Effector memory CD8-positive, alpha-beta T cell (primary cell): ENCODE measurements around the gene GABPA.

Source experiments
- ATAC-seq: fragments of 150-1000 bp; cut with Tn5 transposase; replicated peaks from 2 replicates; pipeline ENCODE4 v1.10.0; 2021; ENCODE audit warnings: mild to moderate bottlenecking, moderate library complexity
- DNase-seq, 3 experiments: peaks; one replicate each; pipeline ENCODE4 v3.0.0; 2021
- H3K27ac Mint-ChIP-seq, 2 donors: one replicate each; pipeline ENCODE4 v1.8.0; 2022; ENCODE audit warnings: mild to moderate bottlenecking in 2 of 2, mixed read lengths in 2 of 2, moderate library complexity in 2 of 2
- H3K27me3 Mint-ChIP-seq, 2 donors: one replicate each; pipeline ENCODE4 v1.8.0; 2022; ENCODE audit warnings: mixed read lengths in 2 of 2
- H3K36me3 Mint-ChIP-seq: one replicate; pipeline ENCODE4 v1.8.0; 2022; ENCODE audit warnings: mild to moderate bottlenecking, moderate library complexity, mixed read lengths; ENCODE audit not compliant: insufficient read depth
- H3K4me1 Mint-ChIP-seq, 2 donors: one replicate each; pipeline ENCODE4 v1.8.0; 2022; ENCODE audit warnings: low read depth in 2 of 2, mixed read lengths in 2 of 2
- H3K4me3 Mint-ChIP-seq, 2 donors: one replicate each; pipeline ENCODE4 v1.8.0; 2022; ENCODE audit warnings: mild to moderate bottlenecking in 2 of 2, mixed read lengths in 2 of 2, moderate library complexity in 2 of 2
- H3K9me3 Mint-ChIP-seq, 2 donors: one replicate each; pipeline ENCODE4 v1.8.0; 2022; ENCODE audit warnings: mixed read lengths in 2 of 2

The GABPA gene

DNA sequence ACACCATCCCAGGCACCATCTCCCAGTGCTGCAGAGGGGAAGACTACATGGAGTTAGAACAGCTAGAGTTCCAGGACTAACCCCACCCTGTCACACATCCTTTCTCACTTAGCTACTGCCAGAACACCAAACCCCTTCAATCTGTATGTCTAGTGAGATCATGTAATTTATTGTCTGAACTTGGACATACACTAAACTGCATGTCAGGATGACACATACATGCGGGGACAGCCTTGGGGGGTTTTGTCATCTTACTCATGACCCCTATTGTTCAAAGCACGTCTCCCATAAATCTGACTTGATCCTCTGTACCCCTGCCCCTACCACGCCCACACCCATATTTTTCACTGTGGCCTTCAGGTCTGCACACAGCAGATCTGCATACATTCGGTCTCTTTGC, 71.3 kb downstream of the GABPA start:
- no peak overlapping the region for H3K27ac Mint-ChIP-seq
- H3K4me1 Mint-ChIP-seq, result peaks cover 4 to 7% of the 10 kb centered on the region in 2 donors
- no peaks in the 10 kb centered on the region for H3K9me3 Mint-ChIP-seq
- DNase-seq (no peak), ATAC-seq (no peak)
- H3K27me3 Mint-ChIP-seq, result peaks cover 19 to 36% of the 10 kb centered on the region in 2 donors
- no peak overlapping the region for H3K4me3 Mint-ChIP-seq
- no peaks in the 10 kb centered on the region for H3K36me3 Mint-ChIP-seq

DNA sequence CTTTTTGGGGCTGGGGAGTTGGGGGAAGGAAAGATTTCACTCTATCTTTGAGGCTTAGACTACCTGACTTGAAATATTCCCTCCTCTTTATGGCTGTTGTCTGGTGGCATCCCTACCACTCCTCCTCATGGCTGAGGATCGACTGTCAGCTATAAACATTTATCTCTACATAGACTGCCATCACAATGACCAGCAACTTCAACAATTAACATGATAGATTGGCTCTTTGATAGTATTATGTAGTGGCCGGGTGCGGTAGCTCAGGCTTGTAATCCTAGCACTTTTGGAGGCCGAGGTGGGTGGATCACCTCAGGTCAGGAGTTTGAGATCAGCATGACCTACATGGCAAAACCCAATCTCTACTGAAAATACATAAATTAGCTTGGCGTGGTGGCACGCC, 72.4 kb downstream of the GABPA start:
- Mint-ChIP-seq H3K4me3 (no peak overlapping the region), H3K27ac (no peak overlapping the region), H3K27me3 (peaks cover 9 to 29% of the 10 kb centered on the region in 2 donors), H3K36me3 (no peaks in the 10 kb centered on the region), H3K9me3 (no peaks in the 10 kb centered on the region), H3K4me1 (no peaks in the 10 kb centered on the region)
- ATAC-seq (no peak), DNase-seq (no peak)

DNA sequence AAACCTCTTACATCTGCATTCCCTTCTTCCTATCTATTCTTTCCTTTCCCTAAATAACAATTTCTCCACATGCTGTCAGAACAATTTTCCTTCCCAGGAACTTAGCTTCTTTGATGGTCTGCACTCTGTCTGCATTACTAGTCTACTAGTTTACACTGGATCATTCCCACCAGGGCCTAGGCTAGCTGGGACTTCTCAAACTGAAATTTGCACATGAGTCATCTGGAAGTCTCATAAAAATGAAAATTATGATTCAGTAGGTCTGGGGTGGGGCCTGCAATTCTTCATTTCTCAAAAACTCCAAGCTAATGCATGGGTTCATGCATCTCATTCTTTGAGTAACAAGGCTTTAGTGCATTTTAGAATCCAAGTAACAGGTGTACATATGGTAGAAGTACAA, 74.2 kb downstream of the GABPA start:
- no peak overlapping the region for H3K4me3 Mint-ChIP-seq
- no peaks in the 10 kb centered on the region for H3K4me1 Mint-ChIP-seq
- H3K27ac Mint-ChIP-seq, result no peak overlapping the region
- no peaks in the 10 kb centered on the region for H3K36me3 Mint-ChIP-seq
- DNase-seq (no peak), ATAC-seq (no peak)
- H3K9me3 Mint-ChIP-seq, result no peaks in the 10 kb centered on the region
- peaks cover 9 to 18% of the 10 kb centered on the region in 2 donors for H3K27me3 Mint-ChIP-seq

DNA sequence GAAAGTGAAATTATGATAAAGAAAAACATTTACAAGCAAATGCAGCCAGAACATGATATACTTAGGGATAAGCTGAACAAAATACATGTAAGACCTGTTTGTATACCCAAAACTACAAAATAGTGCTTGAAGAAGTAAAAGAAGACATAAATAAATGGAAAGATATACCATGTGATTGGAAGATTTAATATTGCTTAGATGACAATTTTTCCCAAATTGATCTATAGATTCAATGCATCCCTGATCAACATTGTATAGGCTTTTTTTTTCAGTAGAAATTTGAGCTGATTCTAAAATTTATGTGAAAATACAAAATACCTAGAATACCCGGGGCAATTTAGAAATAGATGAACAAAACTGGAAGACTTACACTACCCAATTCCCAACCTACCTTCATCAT, 76.4 kb downstream of the GABPA start:
- no peak for ATAC-seq
- H3K9me3 Mint-ChIP-seq, result no peaks in the 10 kb centered on the region
- DNase-seq, result no peak
- no peaks in the 10 kb centered on the region for H3K4me1 Mint-ChIP-seq
- no peaks in the 10 kb centered on the region for H3K36me3 Mint-ChIP-seq
- H3K4me3 Mint-ChIP-seq, result no peak overlapping the region
- H3K27ac Mint-ChIP-seq, result no peak overlapping the region
- peaks cover 5 to 7% of the 10 kb centered on the region in 2 donors for H3K27me3 Mint-ChIP-seq

DNA sequence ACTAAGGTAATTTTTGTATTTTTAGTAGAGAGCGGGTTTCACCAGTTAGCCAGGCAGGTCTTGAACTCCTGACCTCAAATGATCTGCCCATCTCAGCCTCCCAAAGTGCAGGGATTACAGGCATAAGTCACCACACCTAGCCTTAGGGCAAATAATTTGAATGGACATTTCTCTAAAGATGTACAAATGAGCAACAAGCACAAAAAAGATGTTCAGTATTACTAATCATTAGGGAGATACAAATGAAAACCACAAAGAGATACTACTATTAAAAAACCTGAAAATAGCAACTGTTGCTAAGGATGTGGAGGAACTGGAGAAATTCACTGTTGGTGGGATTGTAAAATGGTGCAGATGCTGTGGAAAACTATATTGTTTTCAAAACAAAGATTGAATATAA, 79.1 kb downstream of the GABPA start:
- DNase-seq (no peak), ATAC-seq (no peak)
- Mint-ChIP-seq H3K27me3 (no peaks in the 10 kb centered on the region), H3K36me3 (no peaks in the 10 kb centered on the region), H3K4me1 (no peaks in the 10 kb centered on the region), H3K27ac (no peak overlapping the region), H3K4me3 (no peak overlapping the region), H3K9me3 (no peaks in the 10 kb centered on the region)

DNA sequence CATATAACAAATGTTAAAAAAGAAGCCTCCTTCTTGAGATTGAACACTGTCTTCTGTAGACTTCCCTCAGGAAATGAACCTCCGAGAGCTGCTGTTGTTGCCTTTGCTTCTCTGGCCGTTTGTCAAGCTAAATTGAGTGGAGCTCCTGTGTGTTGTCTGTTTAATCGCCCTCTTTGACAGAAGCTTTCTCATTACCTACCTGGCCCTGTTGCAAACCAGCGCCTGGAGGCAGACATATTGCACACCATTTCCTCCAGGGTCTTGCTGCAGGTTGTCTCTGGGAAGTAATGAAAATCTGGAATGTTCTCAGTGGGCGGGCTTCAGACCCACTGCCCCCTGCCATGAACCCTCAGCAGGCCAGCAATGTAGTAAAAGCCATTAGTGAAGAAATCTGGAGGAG, 83.3 kb downstream of the GABPA start:
- DNase-seq (no peak), ATAC-seq (no peak)
- no peak overlapping the region for H3K27ac Mint-ChIP-seq
- H3K4me1 Mint-ChIP-seq, result no peaks in the 10 kb centered on the region
- H3K4me3 Mint-ChIP-seq, result no peak overlapping the region
- peaks cover 0 to 3% of the 10 kb centered on the region in 2 donors for H3K27me3 Mint-ChIP-seq
- no peaks in the 10 kb centered on the region for H3K36me3 Mint-ChIP-seq
- H3K9me3 Mint-ChIP-seq, result no peaks in the 10 kb centered on the region

DNA sequence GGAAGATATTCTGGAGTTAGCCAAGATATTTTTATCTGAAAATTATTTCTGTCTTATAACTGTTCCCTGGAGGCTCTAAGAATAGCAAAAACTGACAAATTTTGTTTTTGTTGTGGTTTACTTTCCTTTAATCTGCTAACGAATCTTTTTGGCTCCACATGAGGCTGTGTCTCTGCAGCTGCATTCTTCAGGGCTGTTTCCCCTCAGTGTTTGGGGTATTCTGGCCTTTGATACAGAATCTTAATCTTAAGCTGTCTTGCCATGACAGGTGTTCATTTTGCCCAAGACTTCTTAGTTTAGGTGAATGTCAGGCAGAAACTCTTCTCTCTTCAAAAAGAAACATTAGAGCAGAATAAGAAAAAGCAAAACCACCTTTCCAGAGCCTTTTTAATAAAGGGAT, 83.8 kb downstream of the GABPA start:
- Mint-ChIP-seq H3K27ac (no peak overlapping the region), H3K27me3 (peaks cover 0 to 8% of the 10 kb centered on the region in 2 donors), H3K36me3 (no peaks in the 10 kb centered on the region), H3K4me1 (no peaks in the 10 kb centered on the region), H3K9me3 (no peaks in the 10 kb centered on the region), H3K4me3 (no peak overlapping the region)
- DNase-seq (no peak), ATAC-seq (no peak)
